ENCODE measurements around the gene PINK1. TPM values are rescaled to one million over a fixed set of nuclear protein-coding genes. Genes with fewer than 3 reads are reported as not detected.

Gene PINK1
- total RNA-seq, 1 donor from 2014 or later = 32.0 TPM

DNA sequence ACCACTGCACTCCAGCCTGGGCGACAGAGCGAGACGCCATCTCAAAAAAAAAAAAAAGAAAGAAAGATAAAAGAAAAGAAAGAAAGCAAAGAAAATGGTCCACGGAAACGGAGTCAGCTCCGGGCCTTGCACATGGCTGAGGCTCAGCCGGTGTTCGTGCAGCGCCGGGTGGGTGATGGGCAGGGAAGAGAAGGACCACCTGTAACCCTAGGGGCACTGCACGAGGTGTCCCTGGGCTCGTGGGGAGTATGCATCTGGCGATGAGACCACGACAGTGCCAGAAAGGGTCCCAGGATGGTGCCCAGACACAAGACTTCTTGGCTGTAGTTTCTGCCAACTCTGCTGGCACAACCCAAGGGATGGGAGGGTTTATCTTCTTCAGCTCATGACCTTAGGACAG, 38.5 kb upstream of the PINK1 start:
- no peak overlapping the region for H3K27ac Mint-ChIP-seq (ENCODE audit: unreplicated experiment)

DNA sequence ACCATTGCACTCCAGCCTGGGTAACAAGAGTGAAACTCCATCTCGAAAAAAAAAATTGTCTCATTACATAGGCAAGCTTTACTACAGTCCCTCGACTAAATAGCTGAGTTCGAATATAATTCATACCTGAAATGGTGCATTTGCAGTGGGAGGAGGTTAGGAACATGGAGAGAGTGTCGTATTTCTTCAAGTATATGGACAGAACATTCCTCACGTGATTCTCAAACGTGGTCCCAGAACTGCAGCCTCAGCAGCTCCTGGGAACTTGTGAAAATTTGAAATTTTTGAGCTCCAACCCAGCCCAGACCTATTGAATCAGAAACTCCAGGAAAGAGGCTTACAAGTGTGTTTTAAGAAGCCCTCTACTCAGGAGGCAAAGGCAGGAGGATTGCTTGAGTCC, 37.2 kb upstream of the PINK1 start:
- DNase-seq = no peak
- Mint-ChIP-seq H3K9me3 (ENCODE audit: unreplicated experiment) (peaks cover 4% of the 10 kb centered on the region), H3K4me1 (ENCODE audit: low read depth, unreplicated experiment) (no peaks in the 10 kb centered on the region), H3K36me3 (ENCODE audit: unreplicated experiment) (no peaks in the 10 kb centered on the region), H3K4me3 (ENCODE audit: unreplicated experiment) (no peak overlapping the region), H3K27me3 (ENCODE audit: unreplicated experiment) (no peaks in the 10 kb centered on the region), H3K27ac (ENCODE audit: unreplicated experiment) (no peak overlapping the region)
- TF ChIP-seq, protein P1, sequence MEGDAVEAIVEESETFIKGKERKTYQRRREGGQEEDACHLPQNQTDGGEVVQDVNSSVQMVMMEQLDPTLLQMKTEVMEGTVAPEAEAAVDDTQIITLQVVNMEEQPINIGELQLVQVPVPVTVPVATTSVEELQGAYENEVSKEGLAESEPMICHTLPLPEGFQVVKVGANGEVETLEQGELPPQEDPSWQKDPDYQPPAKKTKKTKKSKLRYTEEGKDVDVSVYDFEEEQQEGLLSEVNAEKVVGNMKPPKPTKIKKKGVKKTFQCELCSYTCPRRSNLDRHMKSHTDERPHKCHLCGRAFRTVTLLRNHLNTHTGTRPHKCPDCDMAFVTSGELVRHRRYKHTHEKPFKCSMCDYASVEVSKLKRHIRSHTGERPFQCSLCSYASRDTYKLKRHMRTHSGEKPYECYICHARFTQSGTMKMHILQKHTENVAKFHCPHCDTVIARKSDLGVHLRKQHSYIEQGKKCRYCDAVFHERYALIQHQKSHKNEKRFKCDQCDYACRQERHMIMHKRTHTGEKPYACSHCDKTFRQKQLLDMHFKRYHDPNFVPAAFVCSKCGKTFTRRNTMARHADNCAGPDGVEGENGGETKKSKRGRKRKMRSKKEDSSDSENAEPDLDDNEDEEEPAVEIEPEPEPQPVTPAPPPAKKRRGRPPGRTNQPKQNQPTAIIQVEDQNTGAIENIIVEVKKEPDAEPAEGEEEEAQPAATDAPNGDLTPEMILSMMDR (IDR thresholded peaks at IDR 0.05; ENCODE audit: partially characterized antibody, unreplicated experiment) = no peak

More for the DNA sequence above, 38.5 kb upstream of the PINK1 start:
- H3K4me3 Mint-ChIP-seq (ENCODE audit: unreplicated experiment) = no peak overlapping the region
- DNase-seq = no peak
- TF ChIP-seq, protein P1 (IDR thresholded peaks at IDR 0.05; ENCODE audit: partially characterized antibody, unreplicated experiment) = no peak
- H3K9me3 Mint-ChIP-seq (ENCODE audit: unreplicated experiment) = peaks cover 4% of the 10 kb centered on the region
- no peaks in the 10 kb centered on the region for H3K36me3 Mint-ChIP-seq (ENCODE audit: unreplicated experiment)
- H3K27me3 Mint-ChIP-seq (ENCODE audit: unreplicated experiment) = no peaks in the 10 kb centered on the region
- H3K4me1 Mint-ChIP-seq (ENCODE audit: low read depth, unreplicated experiment) = peaks cover 2% of the 10 kb centered on the region

DNA sequence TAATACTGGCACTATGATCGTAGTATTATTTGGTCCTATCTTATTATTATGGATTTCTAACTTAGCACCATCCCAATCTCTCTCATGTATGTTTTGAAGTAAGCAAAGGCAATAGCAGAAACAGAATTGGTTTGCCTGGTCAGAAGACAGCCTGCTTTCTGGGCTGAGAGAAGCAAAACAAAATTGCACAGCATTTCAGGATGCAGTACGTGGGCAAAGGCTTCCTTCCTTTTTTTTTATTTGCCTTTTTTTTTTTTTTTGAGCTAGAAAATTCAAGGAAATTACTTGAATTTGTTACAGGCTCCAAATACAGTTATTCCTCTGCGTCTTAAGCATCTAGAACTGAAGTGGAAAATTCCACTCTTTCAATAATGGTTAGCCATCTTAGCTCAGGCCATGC, 35.6 kb upstream of the PINK1 start:
- no peak overlapping the region for H3K27ac Mint-ChIP-seq (ENCODE audit: unreplicated experiment)
- H3K36me3 Mint-ChIP-seq (ENCODE audit: unreplicated experiment) = no peaks in the 10 kb centered on the region
- no peaks in the 10 kb centered on the region for H3K27me3 Mint-ChIP-seq (ENCODE audit: unreplicated experiment)
- H3K9me3 Mint-ChIP-seq (ENCODE audit: unreplicated experiment) = peaks cover 4% of the 10 kb centered on the region
- TF ChIP-seq, protein P1 (IDR thresholded peaks at IDR 0.05; ENCODE audit: partially characterized antibody, unreplicated experiment) = no peak
- H3K4me3 Mint-ChIP-seq (ENCODE audit: unreplicated experiment) = no peak overlapping the region
- H3K4me1 Mint-ChIP-seq (ENCODE audit: low read depth, unreplicated experiment) = no peaks in the 10 kb centered on the region
- DNase-seq = no peak

DNA sequence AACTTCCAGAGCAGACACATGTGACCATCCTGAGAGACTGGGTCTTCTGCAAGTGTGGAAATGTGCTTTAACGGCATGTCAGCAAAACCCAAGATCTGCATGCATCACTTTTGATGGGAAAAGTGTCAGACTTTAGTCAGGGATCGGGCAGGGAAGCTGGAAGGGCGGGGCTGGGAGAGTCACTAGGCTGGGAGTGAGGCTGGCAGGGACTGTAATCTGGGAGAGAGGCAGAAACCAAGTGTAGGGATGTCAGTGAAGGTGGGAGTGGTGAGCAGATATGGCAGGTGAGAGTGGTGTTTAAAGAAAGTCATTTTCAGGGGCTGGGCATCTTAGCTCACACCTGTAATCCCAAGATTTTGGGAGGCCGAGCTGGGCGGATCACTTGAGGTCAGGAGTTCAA, 33.1 kb upstream of the PINK1 start:
- H3K4me1 Mint-ChIP-seq (ENCODE audit: low read depth, unreplicated experiment) = no peaks in the 10 kb centered on the region
- no peaks in the 10 kb centered on the region for H3K27me3 Mint-ChIP-seq (ENCODE audit: unreplicated experiment)

DNA sequence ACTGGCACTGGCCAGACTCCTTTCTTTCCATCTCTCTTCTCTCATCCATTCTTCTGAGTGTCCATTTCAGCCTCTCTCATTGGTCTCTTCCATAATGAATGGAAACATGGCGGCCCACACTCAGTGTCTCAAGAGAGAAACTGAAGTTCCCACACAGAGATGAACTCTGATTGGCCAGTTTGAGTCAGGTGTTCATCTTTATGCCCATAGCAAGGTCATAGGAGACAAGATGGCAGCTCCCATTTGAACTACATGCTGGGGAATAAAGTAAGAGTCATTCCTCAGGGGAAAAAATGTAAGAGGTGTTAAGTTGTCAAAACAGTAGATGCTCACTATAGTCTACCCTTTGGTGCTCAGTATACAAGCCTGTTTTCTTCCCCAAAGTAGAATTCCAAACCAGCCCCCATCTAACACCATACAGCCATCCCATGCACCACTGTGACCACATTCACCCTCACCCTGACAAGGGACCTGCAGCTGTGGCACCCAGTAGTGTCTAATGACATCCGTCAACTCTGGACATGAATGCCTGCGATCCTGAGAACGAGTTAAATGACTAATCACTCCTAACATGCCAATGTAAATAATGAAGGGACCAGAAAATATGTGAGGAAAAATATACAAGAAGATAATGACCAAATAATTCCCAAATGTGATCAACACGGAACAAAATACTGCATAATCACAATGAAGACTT, 32.0 kb upstream of the PINK1 start:
- peaks cover 5% of the 10 kb centered on the region for H3K9me3 Mint-ChIP-seq (ENCODE audit: unreplicated experiment)
- no peak overlapping the region for H3K27ac Mint-ChIP-seq (ENCODE audit: unreplicated experiment)
- H3K36me3 Mint-ChIP-seq (ENCODE audit: unreplicated experiment) = no peaks in the 10 kb centered on the region
- H3K4me3 Mint-ChIP-seq (ENCODE audit: unreplicated experiment) = no peak overlapping the region
- H3K27me3 Mint-ChIP-seq (ENCODE audit: unreplicated experiment) = no peaks in the 10 kb centered on the region
- no peak for DNase-seq
- no peaks in the 10 kb centered on the region for H3K4me1 Mint-ChIP-seq (ENCODE audit: low read depth, unreplicated experiment)
- TF ChIP-seq, protein P1 (IDR thresholded peaks at IDR 0.05; ENCODE audit: partially characterized antibody, unreplicated experiment) = no peak

More for the DNA sequence above, 33.1 kb upstream of the PINK1 start:
- TF ChIP-seq, protein P1 (IDR thresholded peaks at IDR 0.05; ENCODE audit: partially characterized antibody, unreplicated experiment) = no peak
- no peak for DNase-seq
- Mint-ChIP-seq H3K9me3 (ENCODE audit: unreplicated experiment) (peaks cover 5% of the 10 kb centered on the region), H3K36me3 (ENCODE audit: unreplicated experiment) (no peaks in the 10 kb centered on the region), H3K4me3 (ENCODE audit: unreplicated experiment) (no peak overlapping the region), H3K27ac (ENCODE audit: unreplicated experiment) (no peak overlapping the region)

All from glutamatergic neuron (in vitro differentiated cells).